Glutamatergic neuron (in vitro differentiated cells): ENCODE results near the gene OR2J3. TPM values are rescaled to one million over a fixed set of nuclear protein-coding genes. Genes with fewer than 3 reads are reported as not detected.
"Not testable (repeated sequence)": the region's sequence is repeated elsewhere in the genome, so short reads cannot be mapped to it uniquely, and the experiment has no call there.

Experiments
- DNase-seq: peaks from one replicate; pipeline ENCODE4 v3.0.0; 2022
- H3K27ac Mint-ChIP-seq: one replicate; pipeline ENCODE4 v1.8.0; 2020; ENCODE audit warnings: mild to moderate bottlenecking, mixed read lengths, inconsistent platforms; ENCODE audit not compliant: unreplicated experiment
- H3K27me3 Mint-ChIP-seq: one replicate; pipeline ENCODE4 v1.8.0; 2020; ENCODE audit warnings: mild to moderate bottlenecking, moderate library complexity, mixed read lengths, inconsistent platforms; ENCODE audit not compliant: unreplicated experiment
- H3K36me3 Mint-ChIP-seq: one replicate; pipeline ENCODE4 v1.8.0; 2020; ENCODE audit warnings: mild to moderate bottlenecking, mixed read lengths, inconsistent platforms; ENCODE audit not compliant: unreplicated experiment
- H3K4me1 Mint-ChIP-seq: one replicate; pipeline ENCODE4 v1.8.0; 2020; ENCODE audit warnings: mild to moderate bottlenecking, low read depth, mixed read lengths, inconsistent platforms; ENCODE audit not compliant: unreplicated experiment
- H3K4me3 Mint-ChIP-seq: one replicate; pipeline ENCODE4 v1.8.0; 2020; ENCODE audit warnings: mild to moderate bottlenecking, mixed read lengths, inconsistent platforms; ENCODE audit not compliant: unreplicated experiment
- H3K9me3 Mint-ChIP-seq: one replicate; pipeline ENCODE4 v1.8.0; 2020; ENCODE audit warnings: mild to moderate bottlenecking, moderate library complexity, mixed read lengths, inconsistent platforms; ENCODE audit not compliant: unreplicated experiment
- total RNA-seq: library from RNA; stranded (reverse); fragmentation: NEBNext Ultra II Directional; extraction: Animal tissue kit (Norgen Biotek cat#: 25700); gene quantifications from one replicate; pipeline ENCODE4 v1.2.1, GENCODE V29; 2021; ENCODE audit not compliant: unreplicated experiment
- TF ChIP-seq, protein P1 (sequence below): fragments of 200-600 bp; sonication (generic); IDR thresholded peaks from one replicate; pipeline ENCODE4 v1.5.0; 2021; ENCODE audit not compliant: partially characterized antibody, unreplicated experiment

OR2J3 gene
- total RNA-seq, 1 donor from 2014 or later, result not detected

DNA sequence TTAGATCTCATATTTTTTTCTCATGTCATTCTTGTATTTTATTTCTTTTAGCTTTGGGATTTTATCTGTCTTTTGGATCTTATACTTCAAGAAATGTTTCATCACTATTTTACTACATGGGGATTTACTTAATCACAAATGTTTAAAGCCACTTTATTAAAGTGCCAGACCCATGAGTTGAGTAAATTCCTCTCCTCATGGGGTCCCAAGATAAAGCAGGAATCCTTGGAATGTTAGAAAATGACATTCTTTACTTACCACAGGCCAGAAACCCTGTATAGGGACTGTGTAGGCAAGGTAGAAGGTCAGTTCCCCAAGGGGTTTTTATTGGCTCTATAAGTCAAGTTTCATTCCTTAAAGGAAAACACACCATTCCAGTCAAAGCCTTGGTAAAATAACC lies 34.5 kb downstream of the OR2J3 start:
- Mint-ChIP-seq H3K9me3 (no peaks in the 10 kb centered on the region), H3K4me1 (no peaks in the 10 kb centered on the region), H3K36me3 (no peaks in the 10 kb centered on the region), H3K27me3 (no peaks in the 10 kb centered on the region), H3K27ac (no peak overlapping the region), H3K4me3 (no peak overlapping the region)
- no peak for DNase-seq
- TF ChIP-seq, protein P1, sequence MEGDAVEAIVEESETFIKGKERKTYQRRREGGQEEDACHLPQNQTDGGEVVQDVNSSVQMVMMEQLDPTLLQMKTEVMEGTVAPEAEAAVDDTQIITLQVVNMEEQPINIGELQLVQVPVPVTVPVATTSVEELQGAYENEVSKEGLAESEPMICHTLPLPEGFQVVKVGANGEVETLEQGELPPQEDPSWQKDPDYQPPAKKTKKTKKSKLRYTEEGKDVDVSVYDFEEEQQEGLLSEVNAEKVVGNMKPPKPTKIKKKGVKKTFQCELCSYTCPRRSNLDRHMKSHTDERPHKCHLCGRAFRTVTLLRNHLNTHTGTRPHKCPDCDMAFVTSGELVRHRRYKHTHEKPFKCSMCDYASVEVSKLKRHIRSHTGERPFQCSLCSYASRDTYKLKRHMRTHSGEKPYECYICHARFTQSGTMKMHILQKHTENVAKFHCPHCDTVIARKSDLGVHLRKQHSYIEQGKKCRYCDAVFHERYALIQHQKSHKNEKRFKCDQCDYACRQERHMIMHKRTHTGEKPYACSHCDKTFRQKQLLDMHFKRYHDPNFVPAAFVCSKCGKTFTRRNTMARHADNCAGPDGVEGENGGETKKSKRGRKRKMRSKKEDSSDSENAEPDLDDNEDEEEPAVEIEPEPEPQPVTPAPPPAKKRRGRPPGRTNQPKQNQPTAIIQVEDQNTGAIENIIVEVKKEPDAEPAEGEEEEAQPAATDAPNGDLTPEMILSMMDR, result no peak

DNA sequence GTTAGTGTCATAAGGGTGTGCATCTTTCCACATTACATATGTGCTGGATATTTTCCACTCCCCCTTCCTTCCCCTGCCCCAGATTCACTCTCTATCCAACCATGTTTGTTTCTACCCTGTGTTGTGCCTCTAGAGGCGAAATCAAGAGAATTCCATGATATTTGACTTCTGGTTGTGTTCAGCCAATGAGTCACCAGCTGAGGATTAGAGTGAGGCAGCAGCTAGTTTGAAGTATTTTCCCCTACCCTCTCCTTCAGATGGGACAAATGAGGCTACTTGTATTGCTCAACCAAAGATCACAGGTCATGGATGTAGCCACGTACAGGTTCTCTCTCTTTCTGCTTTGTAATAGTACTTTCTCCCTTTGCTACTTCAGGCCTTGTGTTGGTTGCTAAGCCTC lies 38.3 kb downstream of the OR2J3 start:
- DNase-seq, result no peak
- Mint-ChIP-seq H3K36me3 (no peaks in the 10 kb centered on the region), H3K9me3 (no peaks in the 10 kb centered on the region), H3K4me1 (no peaks in the 10 kb centered on the region), H3K4me3 (no peak overlapping the region), H3K27me3 (peaks cover under 1% of the 10 kb centered on the region), H3K27ac (no peak overlapping the region)
- TF ChIP-seq, protein P1, result no peak

DNA sequence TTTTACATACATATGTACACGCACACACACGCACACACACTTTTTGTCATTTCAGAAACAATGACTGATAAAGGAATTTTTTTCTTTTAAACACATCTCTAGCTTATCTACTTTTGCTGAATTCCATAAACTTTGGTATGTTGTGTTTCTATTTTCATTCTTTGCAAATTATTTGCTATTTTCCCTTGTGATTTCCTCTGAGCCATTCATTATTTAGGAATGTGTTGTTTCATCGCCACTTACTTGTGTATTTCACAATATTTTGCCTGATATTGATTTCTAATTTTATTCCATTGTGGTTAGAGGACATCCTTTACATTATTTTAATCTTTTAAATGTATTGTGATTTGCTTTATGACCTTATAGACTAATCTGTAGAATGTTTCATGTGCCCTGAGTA lies 39.2 kb downstream of the OR2J3 start:
- Mint-ChIP-seq H3K4me3 (no peak overlapping the region), H3K27ac (no peak overlapping the region), H3K27me3 (peaks cover 2% of the 10 kb centered on the region), H3K36me3 (no peaks in the 10 kb centered on the region), H3K9me3 (no peaks in the 10 kb centered on the region), H3K4me1 (no peaks in the 10 kb centered on the region)
- TF ChIP-seq, protein P1, result no peak
- no peak for DNase-seq

DNA sequence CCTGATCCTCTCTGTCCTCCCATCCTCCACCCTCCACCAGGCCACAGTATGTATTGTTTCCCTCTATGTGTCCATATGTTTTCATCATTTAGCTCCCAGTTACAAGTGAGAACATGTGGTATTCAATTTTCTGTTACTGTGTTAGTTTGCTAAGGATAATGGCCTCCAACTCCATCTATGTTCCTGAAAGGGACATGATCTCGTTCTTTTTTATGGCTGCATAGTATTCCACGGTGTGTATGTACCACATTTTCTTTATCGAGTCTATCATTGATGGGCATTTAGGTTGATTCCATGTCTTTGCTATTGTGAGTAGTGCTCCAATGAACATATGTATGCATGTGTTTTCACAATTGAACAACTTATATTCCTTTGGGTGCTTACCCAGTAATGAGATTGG lies 41.6 kb downstream of the OR2J3 start:
- H3K9me3 Mint-ChIP-seq, H3K27ac Mint-ChIP-seq, H3K27me3 Mint-ChIP-seq, H3K4me3 Mint-ChIP-seq, H3K36me3 Mint-ChIP-seq, DNase-seq, H3K4me1 Mint-ChIP-seq: not testable (repeated sequence)

DNA sequence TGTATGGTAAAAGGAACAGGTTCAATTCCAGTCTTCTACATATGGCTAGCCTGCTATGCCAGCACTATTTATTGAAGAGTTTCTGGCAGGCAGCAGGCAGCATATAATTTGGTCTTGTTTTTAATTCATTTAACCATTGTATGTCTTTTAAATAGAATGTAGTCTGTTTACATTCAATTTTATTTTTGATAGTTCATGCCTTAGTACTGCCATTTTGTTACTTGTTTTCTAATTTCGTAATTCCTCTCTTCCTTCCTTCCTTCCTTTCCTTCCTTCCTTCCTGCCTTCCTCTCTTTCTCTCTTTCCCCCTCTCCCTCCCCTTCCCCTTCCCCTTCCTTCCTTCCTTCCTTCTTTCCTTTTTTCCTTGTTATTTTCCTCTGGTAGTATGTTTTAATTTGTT lies 45.2 kb downstream of the OR2J3 start:
- TF ChIP-seq, protein P1, result no peak
- Mint-ChIP-seq H3K27me3 (peaks cover 2% of the 10 kb centered on the region), H3K4me1 (no peaks in the 10 kb centered on the region), H3K27ac (no peak overlapping the region), H3K9me3 (no peaks in the 10 kb centered on the region), H3K36me3 (no peaks in the 10 kb centered on the region), H3K4me3 (no peak overlapping the region)
- DNase-seq, result no peak

DNA sequence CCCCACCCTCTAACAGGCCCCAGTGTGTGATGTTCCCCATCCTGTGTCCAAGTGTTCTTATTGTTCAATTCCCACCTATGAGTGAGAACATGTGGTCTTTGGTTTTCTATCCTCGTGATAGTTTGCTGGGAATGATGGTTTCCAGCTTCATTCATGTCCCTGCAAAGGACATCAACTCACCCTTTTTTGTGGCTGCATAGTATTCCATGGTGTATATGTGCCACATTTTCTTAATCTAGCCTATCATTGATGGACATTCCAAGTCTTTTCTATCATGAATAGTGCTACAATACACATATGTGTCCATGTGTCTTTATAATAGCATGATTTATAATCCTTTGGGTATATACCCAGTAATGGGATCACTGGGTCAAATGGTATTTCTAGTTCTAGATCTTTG lies 47.3 kb downstream of the OR2J3 start:
- not testable (repeated sequence) for H3K27ac Mint-ChIP-seq, H3K27me3 Mint-ChIP-seq, DNase-seq, H3K36me3 Mint-ChIP-seq, H3K9me3 Mint-ChIP-seq, H3K4me1 Mint-ChIP-seq, H3K4me3 Mint-ChIP-seq

DNA sequence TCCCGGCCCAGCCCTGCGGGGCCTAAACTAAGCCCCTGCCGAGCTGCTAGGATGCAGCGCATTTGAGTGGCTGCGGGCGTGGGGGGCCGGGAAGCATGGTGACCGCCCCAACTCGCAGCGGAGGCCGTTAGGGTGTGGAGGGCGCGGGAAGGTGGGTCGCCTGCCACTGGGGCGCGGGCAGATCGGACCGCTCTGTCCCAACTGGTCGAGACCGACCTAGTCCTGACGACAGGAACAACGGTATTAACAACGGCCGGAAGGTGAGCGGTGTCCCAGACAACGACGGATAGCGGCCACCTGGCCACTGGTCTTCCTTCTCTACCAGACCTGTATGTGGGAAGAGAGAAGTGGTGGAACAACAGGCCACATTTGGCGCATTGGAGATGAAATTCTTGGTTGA lies 52.1 kb downstream of the OR2J3 start:
- not testable (repeated sequence) for DNase-seq, H3K27ac Mint-ChIP-seq, H3K36me3 Mint-ChIP-seq, H3K9me3 Mint-ChIP-seq, H3K4me3 Mint-ChIP-seq, H3K4me1 Mint-ChIP-seq, H3K27me3 Mint-ChIP-seq
